HAP-1 (cell line): ENCODE data around the gene TRIM8.
"Not testable (repeated sequence)": the region's sequence is repeated elsewhere in the genome, so short reads cannot be mapped to it uniquely, and the experiment has no call there.

Experiments
- DNase-seq, 2 experiments: peaks; one replicate each; pipeline ENCODE4 v3.0.0-alpha.2; 2016 to 2020; ENCODE audit warnings: low spot score in 2 of 2
- H3K27me3 ChIP-seq: fragments of 250-450 bp; sonication (Bioruptor Pico); 2 replicates; pipeline ENCODE4 v1.5.1; 2020; ENCODE audit warnings: low read depth, mild to moderate bottlenecking, moderate library complexity
- H3K36me3 ChIP-seq: fragments of 250-450 bp; sonication (Bioruptor Pico); replicated peaks from 2 replicates; pipeline ENCODE4 v1.5.1; 2020; ENCODE audit warnings: mild to moderate bottlenecking
- H3K4me1 ChIP-seq: fragments of 250-450 bp; sonication (Bioruptor Pico); 2 replicates; pipeline ENCODE4 v1.5.1; 2020; ENCODE audit warnings: mild to moderate bottlenecking
- H3K4me3 ChIP-seq: fragments of 250-450 bp; sonication (Bioruptor Pico); 2 replicates; pipeline ENCODE4 v1.5.1; 2020; ENCODE audit warnings: mild to moderate bottlenecking, moderate library complexity
- H3K9me3 ChIP-seq: fragments of 250-450 bp; sonication (Bioruptor Pico); 2 replicates; pipeline ENCODE4 v1.5.1; 2020; ENCODE audit warnings: mild to moderate bottlenecking, moderate library complexity
- in situ Hi-C: fragments of 300-500 bp; cut with MboI; formaldehyde crosslinking; loops from 3 replicates; pipeline ENCODE4 v1.14.3; 2020; ENCODE audit warnings: low sequenced_read_pairs, inconsistent platforms, mixed read lengths

The TRIM8 gene

DNA sequence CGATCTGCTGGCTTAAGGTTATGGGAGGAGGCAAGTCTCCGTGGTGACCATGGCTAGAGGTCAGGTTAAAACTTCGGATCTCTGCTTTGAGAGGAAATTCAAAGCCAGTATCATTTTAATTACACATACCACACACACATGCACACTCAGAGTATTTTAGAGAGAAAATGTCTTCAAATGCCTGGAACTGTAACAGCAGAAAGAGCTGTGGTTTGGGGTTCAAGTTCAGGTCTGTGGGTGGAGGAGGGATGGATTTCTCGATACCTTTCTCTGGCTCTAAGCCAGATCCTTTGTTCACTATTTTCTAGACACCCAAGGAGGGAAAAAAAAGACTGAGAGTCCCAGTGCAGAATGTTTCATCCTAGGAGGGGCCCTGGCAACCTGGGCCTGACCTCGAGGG is 37.4 kb downstream of the TRIM8 start:
- H3K4me1 ChIP-seq, result peaks cover 22% of the 10 kb centered on the region
- peaks cover 11% of the 10 kb centered on the region for H3K36me3 ChIP-seq
- no peaks in the 10 kb centered on the region for H3K9me3 ChIP-seq
- H3K27me3 ChIP-seq, result no peaks in the 10 kb centered on the region
- in situ Hi-C loops, result no loop called here
- DNase-seq, result no peak
- H3K4me3 ChIP-seq, result no peak overlapping the region

DNA sequence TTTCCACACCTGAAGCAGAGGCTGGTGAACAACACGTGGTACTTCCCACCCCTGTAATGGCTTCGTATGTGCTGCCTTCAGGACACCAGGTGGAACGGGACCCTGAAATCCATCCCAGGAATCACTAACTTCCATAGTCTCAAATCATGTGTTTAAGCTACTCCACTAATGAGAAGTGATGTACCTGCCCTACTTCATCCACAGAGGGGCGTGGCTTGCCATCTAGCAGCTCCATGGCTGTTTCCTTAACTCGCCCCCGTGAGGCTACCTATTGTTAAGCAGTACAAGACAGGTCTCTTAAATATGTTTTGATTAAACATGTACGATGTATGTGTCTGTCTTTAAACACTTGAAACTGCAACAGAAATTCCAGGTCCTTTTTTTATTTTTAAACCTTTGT is 38.1 kb downstream of the TRIM8 start:
- Histone ChIP-seq H3K36me3 (peaks cover 11% of the 10 kb centered on the region), H3K9me3 (no peaks in the 10 kb centered on the region), H3K4me3 (no peak overlapping the region), H3K27me3 (no peaks in the 10 kb centered on the region), H3K4me1 (peaks cover 20% of the 10 kb centered on the region)
- in situ Hi-C loops, result no loop called here
- DNase-seq, result no peak

DNA sequence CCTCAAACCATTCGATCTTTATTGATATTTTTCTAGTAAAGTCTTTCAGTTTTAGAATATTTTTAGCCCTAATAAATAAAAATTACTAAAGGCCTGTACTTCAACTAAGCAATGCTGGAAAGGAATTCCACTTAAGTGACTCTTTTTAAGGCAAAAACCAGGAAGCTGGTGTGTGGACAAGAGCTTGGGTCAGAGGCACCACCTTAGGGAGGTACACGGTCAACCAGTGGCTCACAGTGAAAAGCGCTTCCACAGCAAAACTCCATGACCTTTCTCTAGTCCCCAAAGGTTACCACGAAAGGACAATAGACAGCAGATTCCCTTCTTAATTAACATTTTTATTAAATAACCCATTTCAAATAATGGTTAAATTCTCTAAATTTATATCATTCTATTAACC is 38.7 kb downstream of the TRIM8 start:
- in situ Hi-C loops, result no loop called here
- Histone ChIP-seq H3K4me3 (no peak overlapping the region), H3K9me3 (no peaks in the 10 kb centered on the region), H3K36me3 (peaks cover 13% of the 10 kb centered on the region), H3K4me1 (peaks cover 14% of the 10 kb centered on the region), H3K27me3 (no peaks in the 10 kb centered on the region)
- no peak for DNase-seq

DNA sequence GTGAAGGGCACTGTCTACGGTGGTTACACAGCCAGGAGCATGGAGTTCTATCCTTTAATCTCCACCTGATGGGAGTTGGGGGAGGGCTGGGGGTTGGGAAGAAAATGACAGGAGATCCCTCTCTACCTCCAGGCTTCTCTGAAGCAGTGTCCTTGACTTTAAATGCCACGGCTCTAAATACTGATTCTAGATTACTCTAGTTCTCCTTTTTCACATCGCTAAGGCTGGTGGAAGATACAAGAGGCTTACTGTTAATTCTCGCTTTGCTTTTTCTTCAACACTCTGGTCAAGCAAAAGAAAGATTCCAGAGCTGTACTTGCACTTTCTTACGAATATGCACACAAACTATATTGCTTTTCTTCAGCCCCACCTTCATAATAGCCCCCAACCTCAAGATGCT is 39.5 kb downstream of the TRIM8 start:
- H3K4me3 ChIP-seq, result no peak overlapping the region
- H3K9me3 ChIP-seq, result no peaks in the 10 kb centered on the region
- DNase-seq, result no peak
- H3K4me1 ChIP-seq, result peaks cover 7% of the 10 kb centered on the region
- peaks cover 14% of the 10 kb centered on the region for H3K36me3 ChIP-seq
- no peaks in the 10 kb centered on the region for H3K27me3 ChIP-seq
- in situ Hi-C loops, result no loop called here

DNA sequence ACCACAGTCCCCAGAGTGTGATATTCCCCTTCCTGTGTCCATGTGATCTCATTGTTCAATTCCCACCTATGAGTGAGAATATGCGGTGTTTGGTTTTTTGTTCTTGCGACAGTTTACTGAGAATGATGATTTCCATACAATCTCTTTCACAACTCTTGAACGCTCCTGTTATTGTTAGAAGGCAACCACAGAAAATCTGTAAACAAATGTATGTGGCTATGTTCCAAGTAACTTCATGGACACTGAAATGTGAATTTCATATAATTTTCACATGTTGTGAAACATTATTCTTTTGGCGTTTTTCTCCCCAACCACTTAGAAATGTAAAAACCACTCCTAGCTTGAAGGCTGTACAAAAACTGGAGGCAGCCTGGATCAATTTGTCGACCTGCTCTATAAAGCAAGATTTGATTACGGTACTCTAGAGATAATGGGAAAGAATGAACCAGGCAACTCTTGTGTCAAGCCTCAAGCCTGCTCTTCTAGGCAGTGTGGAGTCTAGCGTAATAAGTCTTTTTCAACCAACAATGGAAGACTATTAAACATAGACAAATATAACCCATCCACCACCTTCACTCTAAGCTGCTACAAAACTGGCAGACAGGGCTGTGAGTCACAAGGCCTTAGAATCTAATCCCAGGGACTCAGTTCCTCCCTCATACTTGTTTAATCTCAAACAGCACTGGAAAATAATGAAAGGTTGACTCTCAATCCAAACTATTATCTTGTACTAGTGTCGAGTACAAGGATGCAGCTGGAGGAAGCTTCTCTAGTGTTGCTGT is 47.2 kb downstream of the TRIM8 start:
- no peaks in the 10 kb centered on the region for H3K9me3 ChIP-seq
- H3K4me3 ChIP-seq, result no peak overlapping the region
- in situ Hi-C loops, result no loop called here
- DNase-seq, result no peak
- H3K4me1 ChIP-seq, result no peaks in the 10 kb centered on the region
- no peaks in the 10 kb centered on the region for H3K27me3 ChIP-seq
- H3K36me3 ChIP-seq, result peaks cover 5% of the 10 kb centered on the region; the same call in 1 of the 2 replicates

DNA sequence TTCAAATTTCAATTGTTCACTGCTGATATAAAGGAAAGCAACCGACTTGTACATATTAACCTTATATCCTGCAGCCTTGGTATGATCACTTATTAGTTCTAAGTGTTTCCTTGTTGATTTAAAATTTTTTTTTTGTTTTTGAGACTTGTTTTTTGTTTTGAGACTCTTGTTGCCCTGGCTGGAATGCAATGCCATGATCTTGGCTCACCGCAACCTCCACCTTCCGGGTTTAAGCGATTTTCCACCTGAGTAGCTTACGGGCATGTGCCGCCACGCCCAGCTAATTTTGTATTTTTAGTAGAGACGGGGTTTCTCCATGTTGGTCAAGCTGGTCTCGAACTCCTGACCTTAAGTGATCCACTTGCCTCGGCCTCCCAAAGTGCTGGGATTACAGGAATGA is 51.1 kb downstream of the TRIM8 start:
- H3K4me3 ChIP-seq, H3K4me1 ChIP-seq, H3K27me3 ChIP-seq, H3K9me3 ChIP-seq, in situ Hi-C loops, DNase-seq: not testable (repeated sequence)
- peaks cover 19% of the 10 kb centered on the region for H3K36me3 ChIP-seq

DNA sequence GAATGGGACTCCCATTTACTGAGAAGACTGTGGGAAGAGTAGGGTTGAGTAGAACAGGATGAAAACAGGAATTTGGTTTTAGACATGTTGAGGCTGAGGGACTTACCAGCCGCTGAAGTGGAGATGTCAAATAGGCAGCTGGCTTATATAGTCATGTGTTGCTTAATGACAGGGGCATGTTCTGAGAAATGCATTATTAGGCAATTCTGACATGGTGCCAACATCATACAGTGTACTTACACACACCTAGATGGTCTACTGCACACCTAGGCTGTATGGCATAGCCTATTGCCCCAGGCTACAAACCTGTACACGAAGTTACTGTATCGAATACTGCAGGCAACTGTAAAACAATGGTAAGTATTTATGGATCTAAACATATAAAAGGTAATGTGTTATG is 52.5 kb downstream of the TRIM8 start:
- Histone ChIP-seq H3K9me3 (no peaks in the 10 kb centered on the region), H3K27me3 (no peaks in the 10 kb centered on the region)
- in situ Hi-C loops, result no loop called here

DNA sequence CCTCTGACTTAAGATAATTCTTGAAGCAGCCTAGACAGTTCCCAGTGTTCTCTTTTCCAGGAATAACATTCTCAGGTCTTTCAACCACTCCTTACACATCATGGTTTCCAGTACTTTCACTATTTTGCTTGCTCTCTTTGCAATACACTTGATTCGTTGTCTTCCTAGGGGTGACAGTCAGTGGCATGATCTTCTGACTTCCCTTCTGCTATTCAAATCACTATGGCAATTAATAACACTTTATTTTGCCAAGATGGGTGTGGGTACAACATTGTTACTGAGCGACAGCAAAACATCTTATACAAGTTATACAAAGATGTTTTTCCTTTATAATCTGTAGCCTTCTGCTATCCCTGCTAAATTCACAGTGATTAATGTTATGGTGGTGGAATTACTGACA is 54.6 kb downstream of the TRIM8 start:
- in situ Hi-C loops, result no loop called here
- H3K4me1 ChIP-seq, result no peaks in the 10 kb centered on the region
- H3K4me3 ChIP-seq, result no peak overlapping the region
- H3K27me3 ChIP-seq, result no peaks in the 10 kb centered on the region
- no peaks in the 10 kb centered on the region for H3K9me3 ChIP-seq
- H3K36me3 ChIP-seq, result peaks cover 19% of the 10 kb centered on the region
- no peak for DNase-seq

More for the DNA sequence above, 52.5 kb downstream of the TRIM8 start:
- DNase-seq, result no peak
- Histone ChIP-seq H3K4me3 (no peak overlapping the region), H3K4me1 (no peaks in the 10 kb centered on the region), H3K36me3 (peaks cover 19% of the 10 kb centered on the region)

DNA sequence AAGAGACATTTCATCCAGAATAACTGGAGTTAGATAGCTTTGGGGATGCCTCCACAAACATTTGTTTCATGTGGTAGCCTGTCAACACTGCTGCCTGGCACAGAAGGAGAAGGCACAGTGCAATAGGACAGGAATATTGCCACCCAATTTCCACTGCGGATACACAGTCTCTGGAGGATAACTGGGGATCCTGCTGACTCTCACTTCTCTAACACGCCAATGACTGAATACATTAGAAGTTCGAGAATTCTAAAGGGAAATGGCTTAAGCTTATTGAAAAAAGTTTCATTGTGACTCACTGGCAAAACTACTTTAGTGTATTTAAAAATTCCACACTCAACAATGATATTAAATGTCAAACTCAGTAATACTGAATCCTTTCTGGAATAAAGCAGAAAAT is 57.0 kb downstream of the TRIM8 start:
- no peak for DNase-seq
- Histone ChIP-seq H3K27me3 (no peaks in the 10 kb centered on the region), H3K36me3 (peaks cover 18% of the 10 kb centered on the region), H3K4me1 (no peaks in the 10 kb centered on the region), H3K4me3 (no peak overlapping the region), H3K9me3 (no peaks in the 10 kb centered on the region)
- in situ Hi-C loops, result no loop called here

DNA sequence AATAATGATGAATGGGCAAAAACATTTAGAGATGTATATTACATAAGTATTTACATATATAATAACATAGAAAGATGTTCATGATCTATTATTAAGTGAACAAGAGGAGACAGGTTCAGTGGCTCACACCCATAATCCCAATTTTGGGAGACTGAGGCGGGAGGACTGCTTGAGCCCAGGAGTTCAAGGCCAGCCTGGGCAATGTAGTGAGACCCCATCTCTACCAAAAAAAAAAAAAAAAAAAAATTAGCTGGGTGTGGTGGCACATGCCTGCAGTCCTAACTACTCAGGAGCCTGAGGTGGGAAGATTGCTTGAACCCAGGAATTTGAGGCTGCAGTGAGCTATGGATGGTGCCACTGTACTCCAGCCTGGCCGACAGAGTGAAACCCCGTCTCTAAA is 57.5 kb downstream of the TRIM8 start:
- in situ Hi-C loops, result no loop called here
- no peaks in the 10 kb centered on the region for H3K4me1 ChIP-seq
- no peaks in the 10 kb centered on the region for H3K9me3 ChIP-seq
- H3K27me3 ChIP-seq, result no peaks in the 10 kb centered on the region
- peaks cover 13% of the 10 kb centered on the region for H3K36me3 ChIP-seq
- H3K4me3 ChIP-seq, result no peak overlapping the region
- DNase-seq, result no peak

DNA sequence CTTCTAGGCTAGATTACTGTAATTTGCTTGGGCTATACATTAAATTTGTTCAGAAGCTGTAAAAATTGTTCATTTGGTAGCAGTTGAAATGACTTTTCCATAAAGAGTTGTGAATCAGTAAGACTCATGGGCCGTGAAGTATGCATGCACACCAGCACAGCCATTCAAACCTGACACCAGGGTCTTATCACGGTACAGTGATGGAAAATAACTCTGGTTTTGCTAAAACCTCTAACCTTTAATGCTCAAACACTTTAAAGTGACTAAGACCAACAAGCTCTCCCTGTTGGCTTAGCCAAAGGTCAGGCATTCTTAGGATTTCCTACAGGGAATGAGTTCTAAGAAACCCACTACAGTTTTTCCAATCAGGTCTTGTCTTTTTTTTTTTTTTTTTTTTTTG is 58.5 kb downstream of the TRIM8 start:
- in situ Hi-C loops, result no loop called here
- H3K4me1 ChIP-seq, result peaks cover 5% of the 10 kb centered on the region
- no peaks in the 10 kb centered on the region for H3K27me3 ChIP-seq
- no peak for DNase-seq
- H3K36me3 ChIP-seq, result peaks cover 11% of the 10 kb centered on the region
- H3K4me3 ChIP-seq, result no peak overlapping the region
- no peaks in the 10 kb centered on the region for H3K9me3 ChIP-seq

DNA sequence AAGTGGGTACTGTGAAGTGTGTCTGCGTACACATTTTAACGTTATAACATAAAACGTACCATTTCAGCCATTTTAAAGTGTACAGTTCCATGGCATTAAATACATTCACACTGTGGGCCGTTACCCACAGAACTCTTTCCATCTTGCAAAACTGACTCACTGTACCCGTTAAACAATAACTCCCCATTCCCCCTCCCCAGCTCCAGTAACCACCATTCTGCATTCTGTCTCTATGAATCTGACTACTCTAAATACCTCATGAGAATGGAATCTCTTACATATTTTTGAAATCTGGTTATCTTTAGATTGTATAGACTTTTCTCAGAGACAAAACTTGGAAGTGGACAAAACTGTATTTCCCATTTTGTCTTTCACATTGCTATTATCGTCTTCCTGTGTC is 60.6 kb downstream of the TRIM8 start:
- no peak for DNase-seq
- no peaks in the 10 kb centered on the region for H3K36me3 ChIP-seq
- H3K9me3 ChIP-seq, result no peaks in the 10 kb centered on the region
- H3K4me3 ChIP-seq, result no peak overlapping the region
- in situ Hi-C loops, result no loop called here
- peaks cover 10% of the 10 kb centered on the region for H3K4me1 ChIP-seq
- H3K27me3 ChIP-seq, result no peaks in the 10 kb centered on the region

DNA sequence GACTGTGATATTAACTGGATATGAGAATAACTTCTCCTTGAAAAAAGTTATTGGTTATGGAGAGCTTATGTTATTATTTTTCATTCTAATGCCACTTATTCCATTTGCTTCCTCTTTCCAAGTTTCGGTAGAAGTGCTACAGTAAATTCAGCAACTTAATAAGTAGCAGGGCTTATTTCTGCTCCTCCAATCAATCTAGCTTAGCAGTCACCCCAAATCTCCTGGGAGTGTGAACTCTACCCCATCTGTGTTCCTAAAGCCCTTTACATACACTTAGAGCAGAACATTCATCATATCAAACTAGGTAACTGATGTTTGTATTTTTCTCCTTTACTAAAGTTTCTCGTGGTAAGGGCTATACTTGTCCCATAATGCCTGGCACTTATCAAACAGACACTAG is 61.3 kb downstream of the TRIM8 start:
- Histone ChIP-seq H3K9me3 (no peaks in the 10 kb centered on the region), H3K36me3 (no peaks in the 10 kb centered on the region), H3K4me1 (peaks cover 12% of the 10 kb centered on the region), H3K4me3 (no peak overlapping the region), H3K27me3 (no peaks in the 10 kb centered on the region)
- in situ Hi-C loops, result no loop called here
- DNase-seq, result no peak
